ENCODE data around the gene PLCH1.

DNA sequence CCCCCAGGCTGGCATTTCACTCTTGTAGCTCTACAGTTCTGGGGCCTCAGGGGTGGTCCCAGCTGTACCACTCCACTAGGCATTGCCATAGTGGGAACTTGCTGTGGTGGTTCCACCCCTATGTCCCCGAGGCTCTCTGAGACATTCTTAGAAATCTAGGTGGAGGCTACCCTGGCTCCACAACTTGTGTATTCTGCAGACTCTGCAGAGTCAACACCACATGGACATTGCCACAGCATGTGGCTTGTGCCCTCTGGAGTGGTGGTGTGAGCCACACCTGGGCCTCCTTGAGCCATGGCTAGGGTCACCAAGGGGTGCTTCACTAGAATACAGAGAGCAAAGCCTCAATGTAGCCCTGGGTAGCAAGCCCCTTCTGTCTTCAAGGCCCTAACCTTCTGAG, 397.0 kb downstream of the PLCH1 start:
- no peak for TF ChIP-seq POLR2A (IDR thresholded peaks at IDR 0.05)
- TF ChIP-seq, protein P1, sequence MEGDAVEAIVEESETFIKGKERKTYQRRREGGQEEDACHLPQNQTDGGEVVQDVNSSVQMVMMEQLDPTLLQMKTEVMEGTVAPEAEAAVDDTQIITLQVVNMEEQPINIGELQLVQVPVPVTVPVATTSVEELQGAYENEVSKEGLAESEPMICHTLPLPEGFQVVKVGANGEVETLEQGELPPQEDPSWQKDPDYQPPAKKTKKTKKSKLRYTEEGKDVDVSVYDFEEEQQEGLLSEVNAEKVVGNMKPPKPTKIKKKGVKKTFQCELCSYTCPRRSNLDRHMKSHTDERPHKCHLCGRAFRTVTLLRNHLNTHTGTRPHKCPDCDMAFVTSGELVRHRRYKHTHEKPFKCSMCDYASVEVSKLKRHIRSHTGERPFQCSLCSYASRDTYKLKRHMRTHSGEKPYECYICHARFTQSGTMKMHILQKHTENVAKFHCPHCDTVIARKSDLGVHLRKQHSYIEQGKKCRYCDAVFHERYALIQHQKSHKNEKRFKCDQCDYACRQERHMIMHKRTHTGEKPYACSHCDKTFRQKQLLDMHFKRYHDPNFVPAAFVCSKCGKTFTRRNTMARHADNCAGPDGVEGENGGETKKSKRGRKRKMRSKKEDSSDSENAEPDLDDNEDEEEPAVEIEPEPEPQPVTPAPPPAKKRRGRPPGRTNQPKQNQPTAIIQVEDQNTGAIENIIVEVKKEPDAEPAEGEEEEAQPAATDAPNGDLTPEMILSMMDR (IDR thresholded peaks at IDR 0.05) = no peak

Measured in right lobe of liver (tissue), 4 donors.